Panc1 (cell line): ENCODE results near the gene LRRC8C. TPM values are rescaled to one million over a fixed set of nuclear protein-coding genes. Genes with fewer than 3 reads are reported as not detected.

Experiments
- ATAC-seq: fragments of 200-7000 bp; cut with Tn5 transposase; 2 replicates; pipeline ENCODE4 v1.9.1; 2020; ENCODE audit warnings: mild to moderate bottlenecking, moderate library complexity
- BruUV-seq: library from RNA; stranded (reverse); fragments of 400-500 nt; replicated peaks from 2 replicates; lab custom pipeline; 2021; lab: Mats Ljungman, UMichigan
- CTCF ChIA-PET: fragments of 300-600 bp; sonication (Branson Sonifier 250); formaldehyde crosslinking; loops from one replicate; lab custom pipeline; 2022; ENCODE audit warnings: antibody characterized with exemption; lab: Charles Lee
- POLR2A ChIA-PET: fragments of 300-600 bp; sonication (Branson Sonifier 250); formaldehyde crosslinking; loops from one replicate; lab custom pipeline; 2022; ENCODE audit warnings: antibody characterized with exemption; lab: Charles Lee
- DNase-seq: peaks from one replicate; pipeline ENCODE4 v3.0.0-alpha.2; 2010; ENCODE audit warnings: low read depth, low spot score
- H3K27ac ChIP-seq: 2 replicates; pipeline ENCODE4 v1.5.1; 2011; ENCODE audit warnings: mild to moderate bottlenecking, low read length, inconsistent platforms
- H3K27me3 ChIP-seq: fragments of 200-500 bp; sonication (Bioruptor generic); 2 replicates; pipeline ENCODE4 v1.6.0; 2014; ENCODE audit warnings: low read length, inconsistent platforms; ENCODE audit not compliant: control insufficient read depth, insufficient read depth
- H3K36me3 ChIP-seq: fragments of 200-500 bp; sonication (Bioruptor generic); 2 replicates; pipeline ENCODE4 v1.5.1; 2014; ENCODE audit warnings: inconsistent platforms, mild to moderate bottlenecking, low read length, moderate library complexity; ENCODE audit not compliant: control insufficient read depth, insufficient read depth
- H3K4me1 ChIP-seq: 2 replicates; pipeline ENCODE4 v1.5.1; 2011; ENCODE audit warnings: inconsistent platforms, mild to moderate bottlenecking, low read length, moderate library complexity; ENCODE audit not compliant: control insufficient read depth, insufficient read depth
- H3K4me3 ChIP-seq, 2 experiments: 2 replicates each; pipeline ENCODE4 v1.5.1; 2011 to 2012; ENCODE audit warnings: low read depth in 2 of 2, low read length in 2 of 2, mild to moderate bottlenecking in 2 of 2, inconsistent platforms in 1 of 2, moderate library complexity in 1 of 2
- H3K9me3 ChIP-seq: fragments of 200-500 bp; sonication (Bioruptor generic); 2 replicates; pipeline ENCODE4 v1.5.1; 2014; ENCODE audit warnings: low read depth, mild to moderate bottlenecking, inconsistent platforms, low read length, moderate library complexity; ENCODE audit not compliant: control insufficient read depth, insufficient read depth
- POLR2AphosphoS5 ChIP-seq: IDR thresholded peaks from 2 replicates; pipeline ENCODE4 v1.6.1; 2012; ENCODE audit warnings: mild to moderate bottlenecking, low read depth, low read length, moderate library complexity
- REST ChIP-seq, 2 experiments: IDR thresholded peaks; 2 replicates each; pipeline ENCODE4 v1.6.1; 2011 to 2012; ENCODE audit warnings: low read depth in 2 of 2, control low read depth in 1 of 2, low read length in 1 of 2, mild to moderate bottlenecking in 1 of 2, moderate library complexity in 1 of 2; ENCODE audit not compliant: insufficient read depth in 1 of 2
- SIN3A ChIP-seq: IDR thresholded peaks from 2 replicates; pipeline ENCODE4 v1.6.1; 2012; ENCODE audit warnings: low read depth, mild to moderate bottlenecking, low read length, moderate library complexity, borderline replicate concordance; ENCODE audit not compliant: insufficient read depth
- TCF7L2 ChIP-seq: IDR thresholded peaks from 2 replicates; pipeline ENCODE4 v1.6.1; 2011; ENCODE audit warnings: mild to moderate bottlenecking, low read depth, low read length, inconsistent platforms
- in situ Hi-C: cut with HindIII; loops from 2 replicates; pipeline ENCODE4 v1.10.0; 2016; ENCODE audit warnings: low sequenced_read_pairs, low pct_unique_long_range_greater_than_20kb
- intact Hi-C: fragments of 100-400 bp; cut with micrococcal nuclease; formaldehyde crosslinking; loops from one replicate; pipeline ENCODE4 v1.10.0; 2022; ENCODE audit not compliant: unreplicated experiment
- total RNA-seq: library from RNA; stranded (reverse); gene quantifications from one replicate; pipeline ENCODE4 v1.2.1, GENCODE V29; 2021; ENCODE audit not compliant: unreplicated experiment
- TF ChIP-seq, protein P1 (sequence below): fragments of 450-650 bp; IDR thresholded peaks from 2 replicates; pipeline ENCODE4 v1.5.1; 2017; ENCODE audit warnings: mild to moderate bottlenecking

The LRRC8C gene
- total RNA-seq, 1 experiment from 2014 or later: 17.1 TPM

- no peak overlapping the region for H3K27ac ChIP-seq
- DNase-seq: no peak
- BruUV-seq: no TSS peak
- in situ Hi-C loops (no loop called here), intact Hi-C loops (no loop called here)
- H3K4me3 ChIP-seq: no peak overlapping the region
- no peaks in the 10 kb centered on the region for H3K4me1 ChIP-seq
- ChIA-PET CTCF (interaction anchor here (0.6 to 0.7 kb wide), 2 partner anchors 31 to 495 kb away, joined by 3 to 4 read pairs; no protein-coding TSS in a partner anchor), POLR2A (interaction anchor here (0.6 kb wide), 1 partner anchor 52 kb away, joined by 3 read pairs; no protein-coding TSS in a partner anchor)
- no peak for ATAC-seq
- no peak for TF ChIP-seq REST (IDR thresholded peaks at IDR 0.05; ENCODE audit: insufficient read depth in 1 of 2, low read depth in 2 of 2, low read length in 1 of 2)
- no peak for TF ChIP-seq POLR2AphosphoS5
- no peak for TF ChIP-seq TCF7L2
- TF ChIP-seq SIN3A: no peak
- TF ChIP-seq, protein P1, sequence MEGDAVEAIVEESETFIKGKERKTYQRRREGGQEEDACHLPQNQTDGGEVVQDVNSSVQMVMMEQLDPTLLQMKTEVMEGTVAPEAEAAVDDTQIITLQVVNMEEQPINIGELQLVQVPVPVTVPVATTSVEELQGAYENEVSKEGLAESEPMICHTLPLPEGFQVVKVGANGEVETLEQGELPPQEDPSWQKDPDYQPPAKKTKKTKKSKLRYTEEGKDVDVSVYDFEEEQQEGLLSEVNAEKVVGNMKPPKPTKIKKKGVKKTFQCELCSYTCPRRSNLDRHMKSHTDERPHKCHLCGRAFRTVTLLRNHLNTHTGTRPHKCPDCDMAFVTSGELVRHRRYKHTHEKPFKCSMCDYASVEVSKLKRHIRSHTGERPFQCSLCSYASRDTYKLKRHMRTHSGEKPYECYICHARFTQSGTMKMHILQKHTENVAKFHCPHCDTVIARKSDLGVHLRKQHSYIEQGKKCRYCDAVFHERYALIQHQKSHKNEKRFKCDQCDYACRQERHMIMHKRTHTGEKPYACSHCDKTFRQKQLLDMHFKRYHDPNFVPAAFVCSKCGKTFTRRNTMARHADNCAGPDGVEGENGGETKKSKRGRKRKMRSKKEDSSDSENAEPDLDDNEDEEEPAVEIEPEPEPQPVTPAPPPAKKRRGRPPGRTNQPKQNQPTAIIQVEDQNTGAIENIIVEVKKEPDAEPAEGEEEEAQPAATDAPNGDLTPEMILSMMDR: no peak
- no peaks in the 10 kb centered on the region for H3K9me3 ChIP-seq
- no peaks in the 10 kb centered on the region for H3K27me3 ChIP-seq
- H3K36me3 ChIP-seq: peaks cover 6% of the 10 kb centered on the region; the same call in 1 of the 2 replicates
Measured at GRCh38 chr1:89584781-89585180, 48.1 kb upstream of the LRRC8C start.

DNA sequence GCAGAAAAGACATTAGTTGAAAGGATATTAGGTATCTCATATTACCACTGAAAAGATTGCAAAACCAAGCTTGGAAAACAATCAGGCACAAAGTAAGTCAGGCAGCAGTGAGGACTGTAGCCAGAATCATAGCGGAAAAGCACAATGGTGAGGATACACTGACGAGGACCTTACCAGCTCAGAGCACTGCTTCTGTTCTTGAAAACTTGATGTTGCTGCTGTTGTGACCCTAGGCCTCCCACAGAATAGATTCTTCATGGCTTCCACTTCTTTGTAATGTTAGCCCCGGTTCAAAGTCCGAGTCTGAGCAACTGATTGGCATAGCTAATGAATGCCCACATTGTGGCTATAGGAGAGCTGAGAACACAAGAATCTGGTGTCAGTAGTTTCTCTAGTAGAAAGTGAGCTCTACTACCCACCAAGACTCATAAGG lies 45.2 kb upstream of the LRRC8C start:
- TF ChIP-seq TCF7L2 (no peak), REST (IDR thresholded peaks at IDR 0.05; ENCODE audit: insufficient read depth in 1 of 2, low read depth in 2 of 2, low read length in 1 of 2) (no peak), SIN3A (no peak), POLR2AphosphoS5 (no peak)
- TF ChIP-seq, protein P1: no peak
- Histone ChIP-seq H3K9me3 (no peaks in the 10 kb centered on the region), H3K4me3 (no peak overlapping the region), H3K4me1 (0 out of 2 replicates have a peak, but pooled peaks cover 3% of the 10 kb centered on the region), H3K27ac (no peak overlapping the region), H3K27me3 (no peaks in the 10 kb centered on the region), H3K36me3 (peaks cover 6% of the 10 kb centered on the region; the same call in 1 of the 2 replicates)
- in situ Hi-C loops: no loop called here
- intact Hi-C loops: no loop called here
- ChIA-PET POLR2A (no interaction called here), CTCF (no interaction called here)
- BruUV-seq: no TSS peak
- no peak for ATAC-seq
- no peak for DNase-seq
